ENCODE measurements around the gene RBFOX2. TPM values are rescaled to one million over a fixed set of nuclear protein-coding genes. Genes with fewer than 3 reads are reported as not detected.

RBFOX2 gene
- total RNA-seq, 2 donors from 2014 or later: 104 to 120 TPM

GRCh38 chr22:35894464-35894878 lies 134.2 kb downstream of the RBFOX2 start:
- H3K27me3 Mint-ChIP-seq (ENCODE audit: insufficient read depth): no peaks in the 10 kb centered on the region
- DNase-seq: no peak
- no peaks in the 10 kb centered on the region for H3K9me3 ChIP-seq (ENCODE audit: control insufficient read depth, low read length)
- H3K36me3 Mint-ChIP-seq (ENCODE audit: low read depth): no peaks in the 10 kb centered on the region
- H3K36me3 ChIP-seq (ENCODE audit: control insufficient read depth, insufficient read depth, low read length): no peaks in the 10 kb centered on the region
- no peak overlapping the region for H3K4me3 Mint-ChIP-seq
- H3K4me3 ChIP-seq (ENCODE audit: low read length): peak overlapping the region; percentile 53
- 80 to 88% methylated on average over 2 to 7 of the region's 7 CpGs for WGBS, 2 experiments (ENCODE audit: insufficient coverage in 1 of 2, insufficient read length in 1 of 2)
- peak; percentile 51 for TF ChIP-seq CTCF (conservative IDR thresholded peaks at IDR 0.05)
- H3K4me1 ChIP-seq (ENCODE audit: control insufficient read depth, insufficient read depth, low read length): peaks cover 14% of the 10 kb centered on the region
- H3K9me3 Mint-ChIP-seq: no peaks in the 10 kb centered on the region
- no peak overlapping the region for H3K9ac ChIP-seq (ENCODE audit: extremely low read depth, low read length, poor library complexity, severe bottlenecking)
- H3K27ac ChIP-seq (ENCODE audit: low read depth, low read length): no peak overlapping the region
- peaks cover 43% of the 10 kb centered on the region for H3K4me1 Mint-ChIP-seq
- no peak overlapping the region for H3K27ac Mint-ChIP-seq
- no peaks in the 10 kb centered on the region for H3K27me3 ChIP-seq (ENCODE audit: control insufficient read depth, insufficient read depth, low read length, poor library complexity, severe bottlenecking)

GRCh38 chr22:35893698-35894097 lies 134.9 kb downstream of the RBFOX2 start:
- no peak overlapping the region for H3K4me3 ChIP-seq (ENCODE audit: low read length)
- TF ChIP-seq CTCF (conservative IDR thresholded peaks at IDR 0.05): no peak
- no peak for DNase-seq
- H3K27ac ChIP-seq (ENCODE audit: low read depth, low read length): no peak overlapping the region
- no peak overlapping the region for H3K9ac ChIP-seq (ENCODE audit: extremely low read depth, low read length, poor library complexity, severe bottlenecking)
- Mint-ChIP-seq H3K9me3 (no peaks in the 10 kb centered on the region), H3K4me1 (peaks cover 50% of the 10 kb centered on the region), H3K4me3 (no peak overlapping the region), H3K36me3 (ENCODE audit: low read depth) (no peaks in the 10 kb centered on the region), H3K27me3 (ENCODE audit: insufficient read depth) (no peaks in the 10 kb centered on the region), H3K27ac (no peak overlapping the region)
- H3K4me1 ChIP-seq (ENCODE audit: control insufficient read depth, insufficient read depth, low read length): peaks cover 14% of the 10 kb centered on the region
- no peaks in the 10 kb centered on the region for H3K36me3 ChIP-seq (ENCODE audit: control insufficient read depth, insufficient read depth, low read length)
- WGBS, 2 experiments (ENCODE audit: insufficient coverage in 1 of 2, insufficient read length in 1 of 2): 82 to 95% methylated on average over 3 to 4 of the region's 4 CpGs
- no peaks in the 10 kb centered on the region for H3K27me3 ChIP-seq (ENCODE audit: control insufficient read depth, insufficient read depth, low read length, poor library complexity, severe bottlenecking)
- H3K9me3 ChIP-seq (ENCODE audit: control insufficient read depth, low read length): no peaks in the 10 kb centered on the region

GRCh38 chr22:35892192-35892591 lies 136.4 kb downstream of the RBFOX2 start:
- no peaks in the 10 kb centered on the region for H3K36me3 Mint-ChIP-seq (ENCODE audit: low read depth)
- H3K4me1 Mint-ChIP-seq: peaks cover 62% of the 10 kb centered on the region
- H3K36me3 ChIP-seq (ENCODE audit: control insufficient read depth, insufficient read depth, low read length): no peaks in the 10 kb centered on the region
- H3K27ac Mint-ChIP-seq: no peak overlapping the region
- WGBS, 2 experiments (ENCODE audit: insufficient coverage in 1 of 2, insufficient read length in 1 of 2): 94 to 98% methylated on average over 4 of the region's 4 CpGs
- H3K27me3 ChIP-seq (ENCODE audit: control insufficient read depth, insufficient read depth, low read length, poor library complexity, severe bottlenecking): no peaks in the 10 kb centered on the region
- no peaks in the 10 kb centered on the region for H3K9me3 ChIP-seq (ENCODE audit: control insufficient read depth, low read length)
- no peak overlapping the region for H3K4me3 Mint-ChIP-seq
- H3K4me1 ChIP-seq (ENCODE audit: control insufficient read depth, insufficient read depth, low read length): peaks cover 14% of the 10 kb centered on the region
- TF ChIP-seq CTCF (conservative IDR thresholded peaks at IDR 0.05): no peak
- no peaks in the 10 kb centered on the region for H3K27me3 Mint-ChIP-seq (ENCODE audit: insufficient read depth)
- H3K9ac ChIP-seq (ENCODE audit: extremely low read depth, low read length, poor library complexity, severe bottlenecking): no peak overlapping the region
- DNase-seq: no peak
- no peak overlapping the region for H3K27ac ChIP-seq (ENCODE audit: low read depth, low read length)
- no peak overlapping the region for H3K4me3 ChIP-seq (ENCODE audit: low read length)
- H3K9me3 Mint-ChIP-seq: no peaks in the 10 kb centered on the region
